HG02759 (cell line): ENCODE data around the gene GTF2E1.
"Not testable (repeated sequence)": the region's sequence is repeated elsewhere in the genome, so short reads cannot be mapped to it uniquely, and the experiment has no call there.

Experiments used
- ATAC-seq: cut with Tn5 transposase; IDR thresholded peaks from one replicate; pipeline ENCODE4 v1.9.1; 2021; ENCODE audit warnings: mild to moderate bottlenecking, moderate library complexity; ENCODE audit not compliant: unreplicated experiment

GTF2E1 gene

GRCh38 chr3:120742198-120742848 is at the start of gene GTF2E1, which contains the start of gene RABL3:
Gene GTF2E1, plus strand, starts transcription at chr3:120742744. Its CDS starts 7,809 bp downstream, at chr3:120750553.
Gene RABL3, minus strand, starts transcription at chr3:120742516. Its CDS starts 9 bp downstream, at chr3:120742507.
- ATAC-seq: peak; percentile 98

GRCh38 chr3:120693439-120694171 is 48.9 kb upstream of the GTF2E1 start:
- ATAC-seq: no peak

GRCh38 chr3:120699333-120699732 is 43.2 kb upstream of the GTF2E1 start:
- ATAC-seq: no peak

GRCh38 chr3:120705884-120706582 is 36.5 kb upstream of the GTF2E1 start:
- no peak for ATAC-seq

GRCh38 chr3:120706950-120707349 is 35.6 kb upstream of the GTF2E1 start:
- no peak for ATAC-seq

GRCh38 chr3:120708408-120708807 is 34.1 kb upstream of the GTF2E1 start:
- peak; percentile 69 for ATAC-seq

GRCh38 chr3:120710369-120710768 is 32.2 kb upstream of the GTF2E1 start:
- ATAC-seq: no peak

GRCh38 chr3:120713262-120713661 is 29.3 kb upstream of the GTF2E1 start:
- no peak for ATAC-seq

GRCh38 chr3:120719167-120719834 is 23.2 kb upstream of the GTF2E1 start:
- ATAC-seq: not testable (repeated sequence)

- ATAC-seq: no peak
Measured at GRCh38 chr3:120726791-120727190, 15.8 kb upstream of the GTF2E1 start.

- no peak for ATAC-seq
Measured at GRCh38 chr3:120730576-120731542, 11.7 kb upstream of the GTF2E1 start.

- ATAC-seq: not testable (repeated sequence)
Measured at GRCh38 chr3:120738006-120738405, 4.5 kb upstream of the GTF2E1 start.

- no peak for ATAC-seq
Measured at GRCh38 chr3:120741320-120741719, 1.2 kb upstream of the GTF2E1 start.

GRCh38 chr3:120741837-120742197 is 727 bp upstream of the GTF2E1 start:
- ATAC-seq: no peak

- ATAC-seq: peak; percentile 23
Measured at GRCh38 chr3:120742849-120743365, 363 bp downstream of the GTF2E1 start.

- no peak for ATAC-seq
Measured at GRCh38 chr3:120743556-120744195, 1.1 kb downstream of the GTF2E1 start.

GRCh38 chr3:120745466-120745865 is 2.9 kb downstream of the GTF2E1 start:
- no peak for ATAC-seq

GRCh38 chr3:120749843-120750242 is 7.3 kb downstream of the GTF2E1 start:
- peak; percentile 43 for ATAC-seq

GRCh38 chr3:120752230-120752629 is 9.7 kb downstream of the GTF2E1 start:
- no peak for ATAC-seq
